GM18909 (cell line): ENCODE results near the gene SLC2A10.

Experiments used
- ATAC-seq: cut with Tn5 transposase; IDR thresholded peaks from one replicate; pipeline ENCODE4 v1.9.1; 2021; ENCODE audit warnings: mild to moderate bottlenecking; ENCODE audit not compliant: unreplicated experiment, poor library complexity

SLC2A10 gene

DNA sequence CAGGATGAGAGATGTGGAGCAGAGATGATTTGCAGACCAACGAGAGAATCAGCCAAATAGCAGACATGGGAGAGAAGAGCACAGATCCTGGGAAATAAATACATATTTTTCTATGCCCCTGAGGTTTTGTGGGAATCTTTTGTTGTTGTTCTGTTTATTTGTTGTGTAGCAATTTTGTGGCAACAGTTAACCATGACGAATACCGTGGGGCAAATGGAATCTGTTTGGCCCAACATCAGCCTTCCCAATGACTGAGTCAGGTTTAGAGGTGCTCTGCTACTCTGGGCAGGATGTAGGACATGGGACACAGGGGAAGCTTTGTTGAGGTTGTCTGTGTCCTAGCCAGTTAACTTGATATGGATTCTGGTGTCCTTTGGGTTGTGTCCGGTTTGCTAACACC lies 7.9 kb upstream of the SLC2A10 start:
- no peak for ATAC-seq

DNA sequence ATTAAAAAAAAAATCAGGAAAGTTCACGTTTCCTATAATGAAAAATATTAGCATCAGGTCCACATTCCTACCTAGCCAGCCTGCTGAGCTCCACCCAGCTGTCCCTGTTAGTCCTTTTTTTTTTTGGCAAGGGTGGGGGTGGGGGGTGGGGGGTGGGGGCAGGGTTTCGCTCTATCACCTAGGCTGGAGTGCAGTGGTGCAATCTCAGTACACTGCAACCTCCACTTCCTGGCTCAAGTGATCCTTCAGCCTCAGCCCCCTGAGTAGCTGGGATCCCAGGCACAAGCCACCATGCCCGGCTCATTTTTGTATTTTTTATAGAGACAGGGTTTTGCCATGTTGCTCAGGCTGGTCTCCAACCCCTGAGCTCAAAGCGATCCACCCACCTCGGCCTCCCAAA lies 7.5 kb upstream of the SLC2A10 start:
- ATAC-seq, result no peak

DNA sequence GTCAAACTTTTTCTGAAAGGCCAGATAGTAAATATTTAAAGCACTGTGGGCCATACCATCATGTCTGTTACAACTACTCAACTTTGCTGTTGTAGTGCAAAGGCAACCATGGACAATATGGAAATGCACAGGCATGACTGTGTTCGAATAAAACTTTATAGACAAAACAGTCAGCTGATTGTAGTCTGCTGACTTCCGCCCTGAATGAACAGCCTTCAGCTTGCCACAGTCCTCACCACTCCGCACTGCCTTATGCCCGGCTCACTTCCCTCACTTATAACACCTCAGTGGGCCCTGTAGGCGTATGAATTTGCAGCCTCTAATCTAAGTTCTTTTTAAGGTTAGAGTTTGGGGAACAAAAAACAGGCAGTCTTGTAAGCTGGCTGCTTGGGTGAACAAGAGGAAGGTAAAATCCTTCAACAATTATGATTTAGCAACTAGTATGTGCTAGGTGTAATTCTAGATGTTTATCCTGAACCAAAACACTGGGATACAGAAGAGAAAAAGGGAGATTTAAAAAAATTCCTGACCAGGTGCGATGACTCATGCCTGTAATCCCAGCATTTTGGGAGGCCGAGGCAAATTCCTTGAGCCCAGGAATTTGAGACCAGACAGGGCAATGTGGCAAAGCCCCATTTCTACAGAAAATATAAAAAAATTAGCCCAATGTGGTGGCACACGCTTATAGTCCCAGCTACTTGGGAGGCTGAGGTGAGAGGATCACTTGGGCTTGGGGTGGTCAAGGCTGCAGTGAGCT lies 6.8 kb upstream of the SLC2A10 start:
- ATAC-seq, result no peak

DNA sequence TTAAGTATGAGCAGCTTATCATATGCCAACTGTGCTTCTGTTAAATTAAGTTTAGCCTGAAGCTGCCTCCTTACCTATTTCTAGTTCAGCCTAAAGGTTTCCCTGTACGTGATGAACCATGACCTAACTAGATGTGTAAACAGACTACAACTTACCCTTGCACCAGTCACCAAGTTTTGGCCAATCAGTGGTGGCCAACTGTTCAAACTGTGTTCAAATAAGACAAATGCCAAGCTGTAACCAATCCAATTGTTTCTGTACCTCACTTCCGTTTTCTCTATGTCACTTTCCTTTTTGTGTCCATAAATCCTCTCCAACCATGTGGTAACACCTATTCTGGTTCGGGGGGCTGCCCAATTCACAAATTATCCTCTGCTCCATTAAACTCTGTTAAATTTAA lies 6.0 kb upstream of the SLC2A10 start:
- no peak for ATAC-seq

DNA sequence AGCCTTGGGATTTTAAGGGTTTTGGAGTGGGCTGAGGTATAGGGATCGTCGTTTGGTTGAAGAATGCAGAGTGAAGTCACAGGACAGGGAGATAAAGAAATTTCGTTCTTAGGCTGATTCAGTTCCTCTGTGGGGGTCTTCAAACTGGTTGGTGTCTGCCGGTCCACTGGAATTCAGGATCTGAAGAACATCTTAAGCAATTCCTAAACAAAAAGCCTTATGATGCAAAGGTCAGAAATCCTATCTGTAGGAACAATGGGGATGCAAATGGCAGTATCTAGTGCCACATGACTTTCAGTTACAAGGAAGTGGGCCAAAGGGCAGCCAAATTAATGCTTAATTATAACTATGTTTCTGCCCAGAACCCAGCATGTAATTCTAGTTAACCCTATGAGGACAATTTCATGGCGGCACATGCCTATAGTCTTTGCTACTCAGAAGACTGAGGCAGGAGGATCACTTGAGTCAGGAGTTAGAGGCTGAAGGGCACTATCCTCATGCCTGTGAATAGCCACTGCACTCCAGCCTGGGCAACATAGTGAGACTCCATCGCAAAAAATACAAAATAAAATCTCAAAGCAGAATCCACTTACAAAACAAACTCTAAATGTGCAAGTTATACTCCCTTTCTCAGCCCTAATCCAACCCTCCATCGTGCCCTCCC lies 4.6 kb upstream of the SLC2A10 start:
- ATAC-seq, result no peak

DNA sequence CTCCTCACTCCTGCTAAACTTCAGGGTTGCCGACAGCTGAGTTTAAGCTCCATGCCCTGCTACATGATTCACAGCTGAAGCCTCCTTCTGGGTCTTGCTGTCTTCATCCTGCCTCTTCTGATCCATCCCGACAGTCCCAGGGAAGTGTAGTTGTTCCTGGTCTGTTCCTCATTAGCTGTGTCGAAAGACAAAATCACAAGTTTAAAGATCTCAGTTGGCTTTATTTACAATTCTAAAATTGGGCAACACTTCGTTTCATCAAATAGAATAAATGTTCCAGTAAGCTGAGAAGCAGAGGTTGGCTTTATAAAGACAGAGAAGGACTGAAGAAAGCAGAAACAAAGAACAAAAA lies 4.1 kb upstream of the SLC2A10 start:
- no peak for ATAC-seq

DNA sequence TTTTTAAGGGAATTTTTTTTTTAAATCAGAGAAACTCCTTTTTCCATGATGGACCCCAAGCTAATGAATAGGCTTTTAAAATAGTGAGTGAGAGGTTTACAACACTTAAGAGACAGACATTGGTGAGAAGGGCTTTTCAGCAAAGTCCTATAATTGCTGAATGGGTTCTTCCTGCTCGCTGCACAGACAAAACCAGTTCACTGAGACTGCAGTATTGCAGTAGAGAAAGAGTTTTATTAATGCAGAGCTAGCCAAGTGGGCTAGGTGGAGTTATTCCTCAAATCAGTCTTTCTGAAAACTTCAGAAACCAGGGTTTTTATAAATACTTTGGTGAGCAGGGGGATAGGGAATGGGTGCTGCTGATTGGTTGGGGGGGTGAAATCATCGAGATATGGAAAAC lies 3.2 kb upstream of the SLC2A10 start:
- no peak for ATAC-seq

DNA sequence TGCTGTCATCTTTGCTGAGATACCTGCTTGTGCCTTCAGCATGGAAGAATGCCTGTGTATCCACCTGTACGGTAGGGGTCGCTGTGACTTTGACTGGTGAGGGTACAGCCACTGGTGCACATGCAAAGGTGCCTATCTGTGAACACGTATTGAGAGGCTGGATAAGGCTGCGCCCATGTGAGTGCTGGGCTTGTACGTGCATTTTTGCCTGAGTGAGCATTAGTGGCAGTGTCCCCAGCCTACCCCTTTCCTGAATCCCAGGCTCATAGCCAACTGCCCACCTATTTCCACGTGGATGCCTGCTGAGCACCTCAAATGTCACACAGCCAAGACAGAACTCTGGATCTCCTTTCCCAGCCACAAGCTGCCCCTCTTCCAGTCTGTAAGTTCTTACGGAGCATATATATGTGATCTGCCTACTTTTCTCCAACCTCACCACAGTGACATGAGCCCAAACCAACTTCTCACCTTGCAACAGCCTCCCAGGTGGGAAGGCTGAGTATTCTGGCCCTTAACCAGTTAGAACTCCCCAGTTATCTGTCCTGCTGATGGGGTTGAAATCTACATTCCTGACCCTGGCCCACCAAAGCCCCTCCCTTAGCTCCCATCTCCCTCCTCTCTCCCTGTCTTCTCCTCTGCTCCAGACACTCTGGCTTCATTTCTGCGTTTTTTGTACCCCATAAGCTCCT lies 1.1 kb upstream of the SLC2A10 start:
- ATAC-seq, result no peak

DNA sequence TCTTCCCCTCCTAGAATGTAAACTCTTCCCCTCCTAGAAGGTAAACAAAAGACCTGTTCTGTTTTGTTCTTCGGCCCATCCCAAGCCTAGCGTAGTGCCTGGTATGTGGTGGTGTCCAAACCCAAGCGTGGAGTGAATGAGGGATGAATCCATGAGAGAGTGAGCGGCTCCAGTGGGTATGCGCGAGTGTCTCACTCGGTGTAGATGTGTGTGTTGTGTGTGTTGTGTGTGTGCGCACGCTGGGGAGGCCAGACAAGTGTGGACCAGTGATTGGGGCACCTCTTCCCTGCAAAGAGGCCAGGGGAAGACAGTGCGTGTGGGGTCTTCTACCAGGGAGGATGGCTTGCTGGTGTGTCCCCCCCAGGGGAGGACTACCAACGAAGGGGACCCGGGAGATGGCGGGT lies 392 bp upstream of the SLC2A10 start:
- no peak for ATAC-seq

DNA sequence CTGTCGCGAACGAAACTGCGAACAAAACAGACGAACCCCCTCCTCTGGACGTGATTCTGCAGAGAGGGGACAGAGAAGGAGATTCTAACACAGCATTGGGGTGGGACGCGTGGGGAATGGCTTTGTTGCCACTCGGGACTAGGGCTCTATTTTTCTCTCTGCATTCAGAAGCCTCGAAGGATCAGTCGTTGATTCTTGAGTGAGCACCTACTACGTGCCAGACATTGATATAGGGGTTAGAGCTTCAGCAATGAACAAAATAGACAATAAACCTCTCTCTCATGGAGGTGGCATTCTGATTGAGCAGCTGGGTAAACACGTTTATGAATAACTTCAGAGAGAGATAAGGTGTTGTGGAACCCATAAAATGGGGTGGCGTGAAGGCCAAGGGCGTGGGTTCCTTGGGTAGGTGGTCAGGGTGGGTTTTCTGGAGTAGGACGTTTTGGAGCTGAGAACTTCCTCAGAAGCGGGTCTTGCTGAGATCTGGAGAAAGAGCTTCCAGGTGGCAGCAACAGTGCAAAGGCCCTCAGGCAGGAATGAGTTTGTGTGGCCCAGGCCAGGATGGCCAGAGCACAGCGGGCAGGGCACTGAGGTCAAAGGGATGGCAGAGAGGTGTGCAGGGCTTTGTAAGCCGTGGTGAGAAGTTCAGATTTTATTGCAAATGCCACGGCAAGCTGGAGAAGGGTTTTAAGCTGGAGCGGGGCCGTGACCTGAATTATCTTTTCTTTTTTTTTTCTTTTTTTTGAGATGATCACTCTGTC lies 884 bp downstream of the SLC2A10 start:
- no peak for ATAC-seq

DNA sequence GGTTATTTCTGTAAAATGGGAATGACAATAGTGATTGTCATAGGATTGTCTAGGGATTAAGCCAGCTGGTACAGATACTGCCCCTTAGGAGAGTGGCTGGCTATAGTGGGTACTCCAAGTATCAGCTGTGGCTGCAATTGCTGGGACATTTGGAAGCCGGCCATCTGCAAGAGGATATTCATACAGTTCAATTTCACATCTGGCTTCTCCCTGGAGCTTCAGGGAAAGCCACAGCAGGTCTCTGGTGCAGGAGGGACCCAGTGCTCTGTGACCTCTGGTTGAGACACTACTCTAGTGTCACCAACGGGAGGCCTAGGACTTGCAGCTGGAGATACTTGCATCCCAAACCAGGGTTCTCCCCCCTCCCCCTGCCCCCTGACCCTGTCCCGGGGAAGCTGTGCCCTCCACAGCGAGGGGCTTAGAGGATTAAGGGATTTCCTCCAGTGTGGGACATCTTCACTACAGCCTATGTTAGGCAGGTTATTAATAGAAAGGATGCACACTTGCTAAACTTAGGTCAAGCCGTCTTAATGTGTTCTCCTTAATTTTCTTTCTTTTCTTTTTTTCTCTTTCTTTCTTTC lies 2.7 kb downstream of the SLC2A10 start:
- no peak for ATAC-seq

DNA sequence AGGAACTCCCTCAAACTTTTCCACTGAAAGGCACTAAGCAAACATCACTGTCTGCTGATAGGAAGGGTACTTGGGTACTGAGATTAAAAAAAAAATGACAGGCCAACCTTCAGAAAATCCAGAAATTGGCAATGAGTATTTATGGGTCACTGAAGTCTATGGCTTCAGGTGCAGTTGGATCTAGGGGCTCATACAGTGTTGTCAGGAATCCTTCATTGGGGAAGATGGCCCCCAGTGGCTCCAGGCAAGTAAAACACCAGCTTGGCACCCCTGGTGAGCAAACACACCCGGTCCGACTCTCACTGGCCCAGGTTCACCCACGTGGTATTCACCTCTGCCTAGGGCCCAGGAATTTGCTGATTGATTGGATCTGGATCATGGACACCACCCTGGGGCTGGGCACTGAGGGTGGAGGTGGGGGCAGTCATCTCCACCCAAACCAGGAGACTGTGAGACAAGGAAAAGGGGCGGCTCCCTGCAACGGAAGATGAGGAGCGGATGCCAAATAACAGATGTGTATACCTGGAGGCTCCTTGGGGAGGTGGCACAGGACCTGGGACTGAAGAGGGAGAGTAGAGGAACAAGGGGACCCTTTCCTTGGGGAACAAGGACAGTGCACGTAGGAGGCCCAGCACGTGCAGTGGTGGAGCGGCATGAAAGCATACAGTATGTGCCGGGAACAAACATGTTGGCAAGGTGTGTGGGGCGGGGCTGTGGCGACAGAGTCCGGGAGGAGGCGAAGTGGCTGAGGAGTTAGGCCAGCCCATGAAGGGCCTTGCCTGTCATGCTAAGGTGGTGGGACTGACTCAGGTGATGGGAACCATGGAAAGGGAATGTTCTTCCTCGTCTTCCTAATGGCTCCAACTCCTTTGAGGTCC lies 4.7 kb downstream of the SLC2A10 start:
- ATAC-seq, result no peak

DNA sequence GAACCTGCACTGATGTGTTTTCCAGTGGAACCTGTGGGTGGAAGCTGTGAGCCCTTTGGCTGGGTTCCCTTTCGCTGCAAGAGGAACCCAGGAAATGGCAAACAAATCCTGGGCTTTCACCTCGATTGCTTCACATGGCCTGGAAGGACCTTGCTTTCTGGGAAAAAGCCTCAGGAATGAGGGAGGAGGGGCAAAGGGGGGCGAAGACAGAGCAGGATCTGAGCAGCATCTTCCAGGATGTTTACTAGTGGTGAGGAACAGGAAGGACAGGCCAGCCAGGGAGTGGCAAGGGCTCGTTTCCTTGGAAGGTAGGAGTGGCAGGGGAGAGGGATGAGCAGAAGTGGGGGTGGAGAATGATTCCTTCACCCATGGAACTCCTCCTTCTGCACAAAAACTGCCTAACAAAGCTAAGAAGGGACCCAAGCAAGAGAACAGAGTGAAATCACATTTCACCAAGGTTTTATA lies 5.9 kb downstream of the SLC2A10 start:
- no peak for ATAC-seq

DNA sequence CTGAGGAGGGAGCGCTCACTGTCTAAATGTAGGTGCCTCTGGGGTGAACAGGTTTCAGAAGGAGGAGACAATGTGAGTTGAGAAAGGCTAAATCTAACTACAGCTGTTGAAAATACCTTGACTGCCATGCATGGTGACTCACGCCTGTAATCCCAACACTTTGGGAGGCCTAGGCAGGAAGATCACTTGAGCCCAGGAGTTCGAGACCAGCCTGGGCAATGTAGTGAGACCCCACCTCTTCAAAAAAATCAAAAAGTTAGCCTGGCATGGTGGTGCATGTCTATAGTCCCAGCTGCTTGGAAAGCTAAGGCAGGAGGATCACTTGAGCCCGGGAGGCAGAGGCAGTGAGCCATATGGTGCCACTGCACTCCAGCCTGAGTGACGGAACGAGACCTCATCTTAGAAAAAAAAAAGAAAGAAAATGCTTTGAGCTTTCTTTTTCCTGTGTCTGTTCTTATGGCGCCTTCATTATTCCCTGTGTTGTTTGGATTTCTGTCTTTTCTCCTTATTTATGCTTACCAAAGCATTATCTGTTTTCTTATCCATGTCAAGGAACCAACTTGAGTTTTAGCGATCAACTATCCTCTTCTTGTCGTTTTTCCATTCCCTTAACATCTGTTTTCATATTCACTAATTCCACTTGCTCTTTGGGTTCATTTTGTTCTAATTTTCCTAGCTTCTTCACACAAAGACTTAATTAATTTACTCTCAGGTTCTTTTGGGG lies 8.5 kb downstream of the SLC2A10 start:
- ATAC-seq, result no peak

DNA sequence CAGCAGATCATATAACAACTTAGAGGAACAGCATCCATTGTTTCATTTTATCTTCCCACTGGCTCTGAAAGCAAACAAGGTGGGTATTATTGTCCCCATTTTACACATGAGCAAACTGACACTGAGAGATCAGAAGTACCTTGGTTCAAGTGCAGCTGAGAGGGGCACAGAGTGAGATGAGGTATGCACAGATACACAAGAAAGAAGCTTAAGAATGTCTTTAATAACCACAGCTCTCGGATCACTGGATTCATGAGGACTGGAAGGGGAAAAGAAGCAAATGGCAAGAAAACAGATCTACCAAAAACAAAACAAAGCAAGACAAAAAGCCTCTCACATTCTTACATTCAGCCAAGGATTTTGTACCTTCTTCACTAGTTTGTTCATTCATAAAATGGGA lies 10.6 kb downstream of the SLC2A10 start:
- ATAC-seq, result no peak

DNA sequence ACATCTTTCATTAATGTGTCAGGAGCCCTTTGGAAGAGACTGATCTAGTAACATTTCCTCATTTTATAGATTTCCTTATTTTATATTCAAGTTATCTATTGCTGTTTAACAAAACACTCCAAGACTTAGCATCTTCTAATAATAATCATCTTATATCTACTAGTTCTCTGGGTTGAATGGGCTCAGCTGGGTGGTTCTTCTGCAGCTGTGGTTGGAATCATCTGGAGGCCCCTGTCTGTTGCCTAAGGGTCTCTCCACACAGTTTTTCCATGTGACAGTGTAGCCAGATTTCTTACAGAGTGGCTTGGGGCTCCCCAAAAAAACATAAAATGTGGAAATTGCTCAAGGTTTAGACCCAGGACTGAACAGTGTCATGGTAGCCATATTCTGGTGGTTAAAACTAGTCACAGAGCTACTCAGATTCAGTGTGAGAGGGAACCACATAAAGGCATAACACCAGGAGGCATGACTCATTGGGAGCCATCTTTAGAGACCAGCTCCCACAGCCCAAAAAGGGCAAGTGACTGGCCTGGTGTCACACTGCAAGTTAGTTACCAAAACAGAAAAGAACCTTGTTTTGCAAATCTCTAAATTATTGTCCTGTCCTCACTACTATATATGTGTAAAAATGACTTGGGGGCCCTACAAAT lies 11.5 kb downstream of the SLC2A10 start:
- ATAC-seq, result no peak

DNA sequence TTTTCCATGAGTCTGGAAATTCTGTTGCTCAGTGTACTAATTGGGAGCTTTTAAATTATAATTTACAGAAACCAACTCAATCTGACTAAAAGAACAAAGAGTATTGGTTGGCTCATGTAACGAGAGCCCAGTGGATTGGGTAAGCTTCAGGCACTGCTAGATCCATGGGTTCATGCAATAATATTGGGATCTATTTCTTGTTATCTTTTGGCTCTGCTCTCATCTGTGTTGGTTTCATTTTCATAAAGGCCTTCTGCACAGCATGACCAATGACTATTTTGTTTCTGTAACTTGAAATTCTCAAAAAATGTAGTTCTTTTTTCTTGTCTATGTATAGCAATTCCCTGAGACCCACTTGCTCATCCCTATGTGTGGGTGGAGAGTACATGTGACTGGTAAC lies 12.0 kb downstream of the SLC2A10 start:
- ATAC-seq, result no peak

DNA sequence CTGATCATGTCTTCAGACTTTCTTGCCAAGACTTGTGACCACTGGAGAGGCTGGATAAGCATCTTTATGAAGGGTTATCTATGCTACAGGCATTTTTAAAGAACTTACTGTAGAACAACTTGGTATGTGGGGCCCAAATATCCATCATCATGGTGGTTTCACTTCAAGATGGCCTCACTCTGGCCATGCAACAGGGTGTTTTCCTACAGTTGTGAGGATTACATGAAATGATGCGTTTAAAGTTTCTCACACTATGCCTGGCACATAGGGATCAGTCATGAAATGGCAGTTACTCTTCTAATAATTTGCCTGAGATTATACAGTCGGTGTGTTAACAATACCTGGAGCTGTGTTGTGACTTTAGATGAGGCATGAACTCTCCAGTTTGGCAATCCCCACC lies 13.0 kb downstream of the SLC2A10 start:
- ATAC-seq, result no peak
